ENCODE data around the gene RASAL1.

DNA sequence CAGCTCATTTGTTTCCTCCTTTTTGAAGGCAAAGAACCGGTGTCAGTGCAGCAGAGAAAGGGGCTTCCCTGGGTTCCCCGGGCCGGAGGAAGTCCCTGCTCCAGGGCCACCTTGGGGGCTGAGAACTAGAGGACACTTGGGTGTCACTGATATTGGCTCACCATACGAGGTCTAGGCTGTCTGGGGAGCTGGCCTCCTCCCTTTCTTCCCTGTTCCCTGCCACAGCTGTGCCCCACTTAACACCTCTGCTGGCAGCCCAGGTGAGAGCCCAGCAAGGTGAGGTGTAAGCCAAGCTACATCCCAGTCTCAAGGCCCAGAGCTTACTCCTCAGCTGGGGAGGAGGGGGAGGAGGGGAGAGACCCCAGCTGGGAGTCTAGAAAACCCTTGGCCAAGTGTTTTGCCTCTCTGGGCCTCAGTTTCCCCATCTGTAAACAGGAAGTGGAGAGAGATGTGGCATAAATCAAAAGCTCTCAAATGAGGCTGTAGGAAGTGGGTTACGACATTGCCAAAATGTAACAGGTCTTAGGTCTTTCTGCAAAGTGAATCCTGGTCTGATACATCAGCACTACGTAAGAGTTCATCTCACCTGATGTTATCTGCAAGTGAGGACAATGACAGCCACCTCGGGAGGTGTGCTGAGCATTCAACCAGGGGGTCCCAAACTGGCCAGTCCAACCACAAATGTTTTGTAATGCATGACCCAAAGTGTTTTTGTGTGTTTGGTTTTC is 25.5 kb downstream of the RASAL1 start:
- TF ChIP-seq EZH2phosphoT487 (IDR thresholded peaks at IDR 0.05; ENCODE audit: insufficient read depth, low read depth) (no peak), EZH2 (IDR thresholded peaks at IDR 0.05; ENCODE audit: insufficient read depth, poor library complexity, severe bottlenecking) (no peak)
